ENCODE results near the gene PIF1.

GRCh38 chr15:64841060-64841343 lies 15.6 kb upstream of the PIF1 start:
- TF ChIP-seq, protein P1, sequence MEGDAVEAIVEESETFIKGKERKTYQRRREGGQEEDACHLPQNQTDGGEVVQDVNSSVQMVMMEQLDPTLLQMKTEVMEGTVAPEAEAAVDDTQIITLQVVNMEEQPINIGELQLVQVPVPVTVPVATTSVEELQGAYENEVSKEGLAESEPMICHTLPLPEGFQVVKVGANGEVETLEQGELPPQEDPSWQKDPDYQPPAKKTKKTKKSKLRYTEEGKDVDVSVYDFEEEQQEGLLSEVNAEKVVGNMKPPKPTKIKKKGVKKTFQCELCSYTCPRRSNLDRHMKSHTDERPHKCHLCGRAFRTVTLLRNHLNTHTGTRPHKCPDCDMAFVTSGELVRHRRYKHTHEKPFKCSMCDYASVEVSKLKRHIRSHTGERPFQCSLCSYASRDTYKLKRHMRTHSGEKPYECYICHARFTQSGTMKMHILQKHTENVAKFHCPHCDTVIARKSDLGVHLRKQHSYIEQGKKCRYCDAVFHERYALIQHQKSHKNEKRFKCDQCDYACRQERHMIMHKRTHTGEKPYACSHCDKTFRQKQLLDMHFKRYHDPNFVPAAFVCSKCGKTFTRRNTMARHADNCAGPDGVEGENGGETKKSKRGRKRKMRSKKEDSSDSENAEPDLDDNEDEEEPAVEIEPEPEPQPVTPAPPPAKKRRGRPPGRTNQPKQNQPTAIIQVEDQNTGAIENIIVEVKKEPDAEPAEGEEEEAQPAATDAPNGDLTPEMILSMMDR (IDR thresholded peaks at IDR 0.05), result no peak
- TF ChIP-seq POLR2A (IDR thresholded peaks at IDR 0.05), result no peak

Measured in ovary (tissue), 3 donors.